DMS53 treated with DMSO at 0.1 percent for 48 hours (cell line): Measurements from ENCODE around the gene LEF1.
A peak's percentile ranks its signal among the peaks of the same experiment; 100 is the strongest.

Experiments
- DNase-seq: peaks from one replicate; lab custom pipeline; 2025; ENCODE audit not compliant: unreplicated experiment; lab: John Stamatoyannopoulos, UW

Gene LEF1

GRCh38 chr4:108168671-108169523 is at the start of gene LEF1:
Gene LEF1 (minus strand): TSS chr4:108168932. CDS start chr4:108167767, 1,165 bp downstream.
- peak; percentile 58 for DNase-seq

- DNase-seq: no peak
Observed at GRCh38 chr4:108216510-108216909, 47.8 kb upstream of the LEF1 start.

DNA sequence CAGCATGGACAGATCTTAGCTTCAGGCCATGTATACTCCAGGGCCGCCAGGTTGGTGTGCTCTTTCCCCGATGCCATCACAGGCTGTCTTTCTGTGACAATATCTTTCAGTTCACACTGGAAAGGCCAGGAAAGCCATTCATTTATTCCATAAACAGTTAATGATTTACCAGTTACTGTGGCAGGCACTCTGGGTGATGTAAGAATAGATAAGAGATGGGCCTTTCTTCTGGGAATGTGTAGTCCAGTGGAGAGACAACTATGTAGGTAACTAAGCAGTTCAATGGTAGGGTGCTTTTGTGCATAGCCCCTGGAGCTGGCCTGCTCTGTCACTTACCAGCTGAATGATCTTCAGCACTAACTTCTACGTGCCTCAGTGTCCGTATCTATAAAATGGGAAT is 46.3 kb upstream of the LEF1 start:
- peak; percentile 77 for DNase-seq

- DNase-seq: no peak
Observed at GRCh38 chr4:108213723-108214122, 45.0 kb upstream of the LEF1 start.

DNA sequence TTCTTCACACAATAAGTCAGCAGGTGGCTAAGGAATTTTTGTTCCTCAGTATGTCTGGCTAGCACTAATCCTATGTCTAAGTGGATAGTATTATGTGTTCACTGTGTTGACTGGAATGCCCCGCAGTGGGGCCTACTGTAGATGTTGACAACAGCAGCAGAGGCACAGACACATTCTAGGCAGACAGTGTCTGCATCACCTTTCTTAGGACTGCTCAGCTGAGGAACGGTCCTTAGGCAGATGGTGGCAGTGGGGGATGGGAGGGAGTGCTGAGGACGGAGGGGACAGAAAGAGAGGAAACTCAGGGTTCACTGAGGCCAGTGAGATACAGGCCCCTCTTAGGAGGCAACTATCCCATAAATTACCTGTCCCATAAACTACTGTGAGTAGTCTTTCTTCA is 44.6 kb upstream of the LEF1 start:
- DNase-seq: no peak

- DNase-seq: peak; percentile 4
Observed at GRCh38 chr4:108210989-108211835, 42.5 kb upstream of the LEF1 start.

DNA sequence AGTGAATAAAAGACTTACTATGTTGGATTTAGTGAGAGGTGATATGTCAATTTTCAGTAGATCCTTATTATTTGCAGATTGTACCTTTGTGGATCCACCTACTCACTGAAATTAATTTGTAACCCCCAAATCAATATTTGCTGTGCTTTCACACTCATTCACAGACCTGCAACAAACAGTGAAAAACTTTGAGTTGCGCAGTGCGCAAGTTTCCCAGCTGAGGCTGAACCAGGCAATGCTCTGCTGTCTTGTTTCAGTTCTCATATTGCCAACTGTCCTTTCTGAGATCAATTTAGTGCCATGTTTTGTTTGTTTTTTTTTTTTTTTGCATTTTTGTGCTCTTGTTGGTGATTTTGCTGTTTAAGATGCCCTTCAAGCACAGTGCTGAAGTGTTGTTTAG is 40.8 kb upstream of the LEF1 start:
- DNase-seq: no peak

DNA sequence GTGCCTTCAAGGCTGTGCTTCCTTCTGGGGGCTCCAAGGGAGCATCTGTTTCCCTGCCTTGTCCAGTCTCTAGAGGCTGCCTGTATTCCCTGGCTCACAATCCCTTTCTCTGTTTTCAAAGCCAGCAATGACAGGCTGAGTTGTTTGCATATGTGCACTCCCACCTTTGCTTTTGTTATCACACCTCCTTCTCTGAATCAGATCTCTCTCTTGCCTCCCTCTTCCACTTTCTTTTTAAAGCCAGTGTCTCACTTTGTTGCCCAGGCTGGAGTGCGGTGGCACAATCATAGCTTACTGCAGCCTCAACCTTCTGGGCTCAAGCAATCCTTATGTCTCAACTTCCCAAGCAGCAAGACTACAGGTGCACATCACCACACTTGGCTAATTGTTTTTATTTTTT is 37.1 kb upstream of the LEF1 start:
- DNase-seq: no peak

DNA sequence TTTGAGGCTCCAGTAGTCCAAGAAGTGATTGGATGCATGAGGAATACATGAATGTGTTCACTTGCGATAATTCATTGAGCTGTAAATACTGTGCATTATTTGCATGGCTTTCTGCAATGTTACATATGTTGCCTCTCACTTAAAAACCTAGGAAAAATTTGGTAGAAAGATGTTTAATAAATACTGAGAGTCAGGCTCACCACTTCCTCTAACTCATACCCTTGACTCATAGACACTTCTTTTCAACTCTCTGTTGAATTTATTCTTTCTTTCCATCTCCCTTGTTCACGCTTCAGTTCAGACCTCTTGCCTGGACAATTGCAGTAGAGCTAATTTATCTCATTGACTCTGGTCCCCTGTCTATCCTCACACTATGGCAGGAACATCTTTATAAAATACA is 35.8 kb upstream of the LEF1 start:
- no peak for DNase-seq

DNA sequence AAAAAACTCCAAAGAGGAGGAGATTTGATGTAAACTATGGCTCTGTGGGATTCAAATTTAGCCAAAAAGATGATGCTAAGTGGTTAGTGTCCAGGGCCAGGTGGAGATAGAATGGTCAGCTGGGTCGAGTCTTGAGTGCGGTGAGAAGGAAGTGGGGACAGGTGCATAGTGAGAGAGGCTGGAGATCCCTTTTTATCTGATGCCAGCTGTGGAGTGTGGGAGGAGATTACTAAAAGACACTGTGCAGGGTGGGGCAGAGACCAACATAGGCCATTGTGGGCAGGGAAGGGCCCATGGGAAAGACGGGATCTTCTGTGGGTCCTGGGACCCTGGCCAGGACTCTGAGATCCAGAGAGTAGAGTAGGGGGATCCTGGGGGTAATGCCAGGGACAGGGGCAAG is 34.6 kb upstream of the LEF1 start:
- DNase-seq: no peak

GRCh38 chr4:108201774-108202173 is 33.0 kb upstream of the LEF1 start:
- no peak for DNase-seq

DNA sequence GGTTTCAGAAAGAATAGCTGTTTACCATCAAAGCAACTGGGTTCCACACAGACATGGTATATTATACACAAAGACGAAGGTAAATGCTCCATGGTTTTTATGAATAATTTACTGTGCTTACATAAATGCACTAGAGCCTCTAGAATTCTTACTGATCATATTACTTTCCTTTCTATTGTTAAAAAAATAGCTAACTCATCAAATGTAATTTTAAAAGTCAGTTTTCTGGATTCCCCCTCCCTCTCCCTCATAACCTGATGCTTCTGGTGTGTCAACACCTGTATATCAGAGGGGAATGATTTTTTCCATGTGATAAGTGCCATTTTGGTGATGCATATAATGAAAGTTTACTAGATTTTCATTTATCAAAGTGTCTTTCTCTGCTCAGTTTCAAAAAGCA is 31.1 kb upstream of the LEF1 start:
- DNase-seq: no peak

DNA sequence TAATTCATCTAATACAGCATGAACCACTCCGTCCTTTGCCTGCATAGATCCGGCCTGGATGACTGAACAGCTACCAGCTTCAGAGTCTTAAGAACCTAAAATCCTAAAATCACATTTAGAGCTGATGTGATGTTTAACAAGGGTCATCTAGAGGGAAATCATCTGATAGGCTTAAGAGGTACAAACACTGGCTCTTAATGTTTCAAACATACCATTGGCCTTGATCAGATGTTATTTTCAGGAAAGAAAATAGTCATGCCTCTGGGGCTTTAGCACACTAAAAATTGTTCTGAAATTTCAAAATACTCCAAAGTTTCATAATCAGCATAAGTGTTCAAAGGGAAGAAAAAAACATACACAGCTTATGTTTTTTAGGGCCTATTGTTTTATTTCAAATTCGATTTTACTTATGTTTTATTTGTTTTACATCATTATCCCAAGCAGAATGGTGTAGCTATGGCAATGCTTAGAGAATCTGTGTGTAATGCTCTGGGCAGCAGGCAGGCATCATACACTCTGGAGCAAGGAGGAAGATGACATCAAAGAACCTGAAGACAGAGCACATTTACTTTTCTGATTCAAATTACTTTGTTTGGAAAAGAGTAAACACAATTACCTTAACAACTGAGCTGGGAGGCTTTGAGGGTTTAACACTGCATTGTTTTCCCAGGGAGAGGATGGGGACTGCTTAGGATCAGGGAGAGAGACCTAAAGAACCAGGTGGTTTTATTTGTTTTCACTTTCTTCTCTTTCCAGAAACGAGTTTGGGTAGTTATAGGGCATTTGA is 25.3 kb upstream of the LEF1 start:
- peak; percentile 31 for DNase-seq

DNA sequence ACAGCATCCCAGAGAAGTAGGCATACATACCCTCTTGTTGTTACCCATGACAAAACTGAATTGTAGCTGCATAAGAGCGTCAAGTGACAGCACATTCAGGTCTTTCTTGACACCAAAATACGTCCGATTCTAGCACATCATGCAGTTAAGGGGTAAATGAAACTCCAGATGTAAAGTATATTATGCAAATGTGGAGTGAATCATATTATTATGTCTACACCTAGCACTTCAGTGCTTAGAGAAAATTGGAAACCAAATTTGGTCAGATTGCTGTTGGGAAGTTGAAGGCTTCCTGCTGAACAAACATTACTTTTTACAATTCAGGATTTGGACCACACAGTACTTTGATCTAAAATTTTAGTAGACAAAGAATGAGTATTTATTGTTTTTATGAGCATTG is 24.2 kb upstream of the LEF1 start:
- no peak for DNase-seq

- no peak for DNase-seq
Observed at GRCh38 chr4:108192056-108192455, 23.3 kb upstream of the LEF1 start.

DNA sequence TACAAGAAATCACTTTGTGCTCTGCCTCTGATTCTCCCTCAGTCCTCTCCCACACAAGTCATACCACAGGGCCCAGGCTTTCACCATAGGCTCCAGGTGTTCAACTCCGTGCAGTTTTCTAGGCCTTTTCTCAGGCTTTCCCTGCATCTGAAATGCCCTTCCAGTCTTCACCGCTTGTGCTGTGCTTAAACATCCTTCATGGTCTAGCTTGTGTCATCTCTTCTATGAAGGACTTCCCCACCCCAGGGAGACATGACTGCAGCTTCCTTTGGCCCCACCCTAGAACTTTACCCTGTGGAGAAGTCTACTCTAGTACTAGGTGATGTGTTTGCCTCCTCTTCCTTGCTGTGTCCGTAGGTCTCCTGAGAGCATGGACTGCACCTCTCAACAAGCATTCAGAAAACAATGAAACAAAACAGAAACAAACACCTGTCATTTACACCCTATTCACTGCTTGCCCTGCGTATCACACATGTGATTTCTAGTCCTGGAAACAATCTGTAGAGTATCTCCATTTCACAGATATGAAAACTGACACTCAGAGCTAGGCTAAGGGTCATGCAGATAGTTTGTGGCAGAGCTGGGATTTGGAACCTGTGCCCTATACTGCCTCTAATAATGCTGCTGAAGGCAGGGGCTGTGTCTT is 22.7 kb upstream of the LEF1 start:
- no peak for DNase-seq

- no peak for DNase-seq
Observed at GRCh38 chr4:108188770-108189169, 20.0 kb upstream of the LEF1 start.

DNA sequence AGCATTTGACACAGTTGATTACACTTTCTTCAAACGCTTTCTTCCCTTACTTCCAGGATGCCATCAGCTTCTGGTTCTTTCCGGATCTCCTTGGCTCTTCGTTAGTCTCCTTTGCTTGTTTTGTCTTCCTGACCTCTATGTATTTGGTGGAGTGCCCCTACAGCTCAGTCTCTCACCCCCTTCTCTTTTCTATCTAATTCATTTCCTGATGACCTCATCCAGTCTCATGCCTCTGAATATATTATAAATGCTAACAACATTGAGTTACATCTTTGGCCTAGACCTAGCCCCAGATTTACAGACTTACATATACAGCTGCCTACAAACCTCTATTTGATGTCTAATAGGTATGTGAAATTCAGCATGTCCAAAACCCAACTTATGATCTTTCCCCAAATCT is 16.5 kb upstream of the LEF1 start:
- no peak for DNase-seq

DNA sequence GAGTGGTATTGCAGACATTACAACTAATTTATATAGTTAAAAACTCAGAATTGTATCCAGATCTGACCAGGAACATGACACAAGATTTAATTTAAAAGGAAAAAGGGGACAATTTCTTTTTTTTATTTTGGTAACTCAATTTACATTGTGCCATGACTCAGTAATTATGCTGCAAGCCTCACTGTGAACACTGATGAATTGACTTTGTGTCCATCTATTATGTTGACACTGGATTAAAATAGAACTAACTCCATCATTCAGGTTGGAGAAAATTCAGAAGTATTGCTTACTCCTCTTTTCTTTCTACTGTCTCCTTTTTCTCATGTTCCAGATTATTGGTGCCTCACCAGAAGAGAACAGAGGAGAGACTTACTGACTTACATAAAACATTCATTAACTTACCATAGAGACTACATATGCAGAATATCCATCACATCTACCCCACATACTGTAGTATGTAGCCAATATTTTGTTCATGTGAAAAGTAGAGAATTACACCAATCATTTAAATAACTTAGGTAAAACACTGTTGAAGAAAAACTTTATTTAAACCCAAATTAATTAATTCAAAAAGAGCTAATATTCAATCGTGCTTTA is 15.8 kb upstream of the LEF1 start:
- no peak for DNase-seq

GRCh38 chr4:108181704-108182103 is 13.0 kb upstream of the LEF1 start:
- no peak for DNase-seq

GRCh38 chr4:108180513-108180912 is 11.8 kb upstream of the LEF1 start:
- no peak for DNase-seq
